Measurements from ENCODE around the gene PHLPP1. TPM values are rescaled to one million over a fixed set of nuclear protein-coding genes. Genes with fewer than 3 reads are reported as not detected.

The PHLPP1 gene
- polyA plus RNA-seq, 2 donors: 4.3 to 4.5 TPM

DNA sequence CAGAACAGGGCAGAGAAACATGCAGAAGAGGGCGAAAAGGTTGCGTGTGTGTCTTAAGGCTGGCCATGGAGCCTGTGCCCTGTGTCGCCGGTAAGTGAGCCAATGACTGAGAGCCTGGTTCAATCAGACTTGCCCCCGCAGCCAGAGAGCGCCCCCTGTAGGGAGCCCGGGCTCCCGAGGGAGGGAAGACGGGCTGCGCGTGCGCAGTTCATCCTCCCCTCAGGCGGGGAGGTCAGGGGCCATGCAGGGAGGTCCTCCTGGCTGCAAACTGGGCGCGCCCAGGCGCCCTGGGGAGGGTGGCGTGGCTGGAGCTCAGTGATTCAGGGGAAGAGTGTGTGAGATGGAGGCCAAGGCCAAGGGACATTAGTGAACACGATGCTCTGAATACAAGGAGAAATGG, 276.6 kb downstream of the PHLPP1 start:
- no peaks in the 10 kb centered on the region for H3K36me3 ChIP-seq (ENCODE audit: control insufficient read depth in 2 of 2, insufficient read depth in 2 of 2, low read length in 1 of 2)
- no peaks in the 10 kb centered on the region for H3K4me1 ChIP-seq (ENCODE audit: control insufficient read depth in 2 of 2, insufficient read depth in 2 of 2, low read length in 1 of 2)
- WGBS, 2 donors: 91 to 97% methylated on average over 18 of the region's 18 CpGs
- no peak overlapping the region for H3K4me3 ChIP-seq (ENCODE audit: low read depth in 1 of 2, low read length in 2 of 2)
- no peaks in the 10 kb centered on the region for H3K27me3 ChIP-seq (ENCODE audit: control insufficient read depth in 1 of 2, insufficient read depth in 2 of 2, low read length in 2 of 2)
- no peak overlapping the region for H3K27ac ChIP-seq (ENCODE audit: low read depth in 2 of 2, low read length in 1 of 2)
- H3K9me3 ChIP-seq (ENCODE audit: control insufficient read depth in 2 of 2, insufficient read depth in 1 of 2, low read depth in 1 of 2, low read length in 1 of 2): no peaks in the 10 kb centered on the region

DNA sequence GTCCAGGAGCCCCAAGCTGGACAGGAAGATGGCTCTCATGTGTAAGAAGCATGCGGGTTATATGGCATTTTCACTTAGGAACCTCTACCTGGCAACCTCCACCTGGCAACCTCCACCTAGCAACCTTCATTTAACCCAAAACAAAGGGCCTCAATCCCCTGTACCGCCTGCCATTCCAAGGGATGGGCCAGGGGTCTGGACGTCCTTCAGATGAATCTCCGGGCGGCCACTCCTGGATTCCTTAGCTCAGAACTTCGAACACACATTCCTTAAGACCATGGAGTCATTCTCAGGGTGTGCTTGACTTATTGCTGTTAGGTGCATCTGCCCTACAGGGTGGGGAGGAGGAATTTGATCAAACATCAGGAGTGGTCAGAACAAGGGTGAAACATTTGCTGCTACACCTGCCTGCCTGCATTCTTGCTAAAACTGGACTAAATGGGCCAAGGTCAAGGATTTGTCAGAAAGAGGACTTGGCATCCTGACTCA, 277.6 kb downstream of the PHLPP1 start:
- Histone ChIP-seq H3K4me1 (ENCODE audit: control insufficient read depth in 2 of 2, insufficient read depth in 2 of 2, low read length in 1 of 2) (no peaks in the 10 kb centered on the region), H3K36me3 (ENCODE audit: control insufficient read depth in 2 of 2, insufficient read depth in 2 of 2, low read length in 1 of 2) (no peaks in the 10 kb centered on the region), H3K9me3 (ENCODE audit: control insufficient read depth in 2 of 2, insufficient read depth in 1 of 2, low read depth in 1 of 2, low read length in 1 of 2) (no peaks in the 10 kb centered on the region), H3K27me3 (ENCODE audit: control insufficient read depth in 1 of 2, insufficient read depth in 2 of 2, low read length in 2 of 2) (no peaks in the 10 kb centered on the region), H3K4me3 (ENCODE audit: low read depth in 1 of 2, low read length in 2 of 2) (no peak overlapping the region), H3K27ac (ENCODE audit: low read depth in 2 of 2, low read length in 1 of 2) (no peak overlapping the region)
- WGBS, 2 donors: 90 to 92% methylated on average over 6 of the region's 6 CpGs

DNA sequence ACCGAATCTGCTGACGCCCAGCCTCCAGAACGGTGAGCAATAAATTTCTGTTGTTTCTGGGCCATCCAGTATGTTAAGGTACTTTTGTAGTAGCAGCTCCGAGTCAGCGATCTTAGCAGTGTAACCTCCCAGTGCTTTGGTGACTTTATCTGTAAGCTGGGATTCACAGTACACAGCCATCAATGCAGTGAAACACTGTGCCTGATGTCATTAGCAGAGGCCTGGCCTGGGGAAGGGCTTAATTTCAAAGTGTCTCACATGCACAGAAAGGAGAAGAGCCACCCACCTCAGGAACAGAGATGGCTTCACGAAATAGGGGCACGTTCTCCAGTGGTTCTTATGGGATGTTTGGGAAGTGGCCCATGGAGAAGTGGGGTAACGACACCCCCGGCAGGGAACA, 281.2 kb downstream of the PHLPP1 start:
- 81 to 83% methylated on average over 9 of the region's 9 CpGs for WGBS, 2 donors
- Histone ChIP-seq H3K9me3 (ENCODE audit: control insufficient read depth in 2 of 2, insufficient read depth in 1 of 2, low read depth in 1 of 2, low read length in 1 of 2) (no peaks in the 10 kb centered on the region), H3K4me1 (ENCODE audit: control insufficient read depth in 2 of 2, insufficient read depth in 2 of 2, low read length in 1 of 2) (no peaks in the 10 kb centered on the region), H3K27ac (ENCODE audit: low read depth in 2 of 2, low read length in 1 of 2) (no peak overlapping the region), H3K27me3 (ENCODE audit: control insufficient read depth in 1 of 2, insufficient read depth in 2 of 2, low read length in 2 of 2) (no peaks in the 10 kb centered on the region), H3K4me3 (ENCODE audit: low read depth in 1 of 2, low read length in 2 of 2) (no peak overlapping the region), H3K36me3 (ENCODE audit: control insufficient read depth in 2 of 2, insufficient read depth in 2 of 2, low read length in 1 of 2) (peaks cover 0 to 2% of the 10 kb centered on the region in 2 donors)

DNA sequence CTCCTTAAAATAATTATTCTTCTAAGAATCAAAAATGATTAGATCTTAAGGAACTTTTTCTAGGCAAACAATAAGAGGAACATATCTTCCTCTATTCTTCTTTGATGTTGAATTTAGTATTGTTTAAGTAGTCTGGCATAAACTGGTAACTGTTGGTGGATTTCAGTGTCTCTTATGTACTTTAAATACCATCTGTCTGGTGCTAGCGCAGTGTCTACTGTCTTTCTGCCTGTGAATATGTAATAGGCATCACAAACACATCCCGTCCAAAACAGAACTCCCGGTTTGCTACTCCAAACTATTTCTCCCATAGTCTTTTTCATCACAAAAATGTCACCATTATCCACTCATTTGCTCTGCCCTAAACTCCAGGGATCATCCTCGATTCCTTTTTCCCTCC, 281.7 kb downstream of the PHLPP1 start:
- 66 to 69% methylated on average over 4 of the region's 4 CpGs for WGBS, 2 donors
- Histone ChIP-seq H3K9me3 (ENCODE audit: control insufficient read depth in 2 of 2, insufficient read depth in 1 of 2, low read depth in 1 of 2, low read length in 1 of 2) (no peaks in the 10 kb centered on the region), H3K27ac (ENCODE audit: low read depth in 2 of 2, low read length in 1 of 2) (no peak overlapping the region), H3K4me1 (ENCODE audit: control insufficient read depth in 2 of 2, insufficient read depth in 2 of 2, low read length in 1 of 2) (no peaks in the 10 kb centered on the region), H3K27me3 (ENCODE audit: control insufficient read depth in 1 of 2, insufficient read depth in 2 of 2, low read length in 2 of 2) (no peaks in the 10 kb centered on the region), H3K4me3 (ENCODE audit: low read depth in 1 of 2, low read length in 2 of 2) (no peak overlapping the region), H3K36me3 (ENCODE audit: control insufficient read depth in 2 of 2, insufficient read depth in 2 of 2, low read length in 1 of 2) (peaks cover 0 to 2% of the 10 kb centered on the region in 2 donors)

DNA sequence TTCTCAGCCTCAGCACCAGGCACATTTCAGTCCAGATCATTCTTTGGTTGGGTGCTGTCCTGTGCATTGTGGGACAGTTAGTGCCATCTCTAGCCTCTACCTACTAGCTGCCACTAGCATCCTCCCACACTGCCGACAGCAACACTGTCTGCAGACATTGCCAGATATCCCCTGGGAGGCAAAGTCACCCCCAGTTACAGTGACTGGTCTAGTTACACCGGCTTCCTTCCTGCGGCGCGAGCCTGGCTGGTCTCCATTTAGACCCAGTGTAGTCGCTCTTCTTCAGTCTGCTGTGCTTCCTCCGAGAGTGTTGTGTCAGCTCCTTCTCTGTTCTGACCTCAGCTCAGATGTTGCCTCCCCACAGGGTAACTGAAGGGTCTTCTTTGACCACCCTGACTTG, 283.1 kb downstream of the PHLPP1 start:
- no peak overlapping the region for H3K27ac ChIP-seq (ENCODE audit: low read depth in 2 of 2, low read length in 1 of 2)
- H3K4me1 ChIP-seq (ENCODE audit: control insufficient read depth in 2 of 2, insufficient read depth in 2 of 2, low read length in 1 of 2): no peaks in the 10 kb centered on the region
- WGBS, 2 donors: 90 to 95% methylated on average over 7 of the region's 7 CpGs
- no peaks in the 10 kb centered on the region for H3K9me3 ChIP-seq (ENCODE audit: control insufficient read depth in 2 of 2, insufficient read depth in 1 of 2, low read depth in 1 of 2, low read length in 1 of 2)
- H3K4me3 ChIP-seq (ENCODE audit: low read depth in 1 of 2, low read length in 2 of 2): no peak overlapping the region
- no peaks in the 10 kb centered on the region for H3K27me3 ChIP-seq (ENCODE audit: control insufficient read depth in 1 of 2, insufficient read depth in 2 of 2, low read length in 2 of 2)
- H3K36me3 ChIP-seq (ENCODE audit: control insufficient read depth in 2 of 2, insufficient read depth in 2 of 2, low read length in 1 of 2): peaks cover 0 to 2% of the 10 kb centered on the region in 2 donors

DNA sequence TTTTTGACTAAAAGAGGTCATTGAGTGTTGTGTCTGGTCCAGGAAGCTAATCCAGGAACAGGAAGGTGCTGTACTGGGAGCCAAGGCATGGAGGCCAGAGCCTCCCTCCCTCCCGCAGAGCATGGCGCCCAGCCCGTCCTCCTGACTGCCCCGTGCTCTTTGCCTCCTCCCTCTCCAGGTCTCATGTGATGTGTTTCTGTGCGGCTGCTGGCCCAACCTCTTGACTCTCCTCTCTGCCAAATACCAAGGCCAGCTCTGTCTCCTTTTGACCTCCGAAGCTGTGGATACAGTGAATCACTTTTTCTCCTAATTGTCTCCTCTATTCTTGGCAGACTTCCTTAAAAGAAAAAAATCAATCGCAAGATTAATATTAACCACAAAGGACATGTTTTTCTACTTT, 284.1 kb downstream of the PHLPP1 start:
- no peaks in the 10 kb centered on the region for H3K27me3 ChIP-seq (ENCODE audit: control insufficient read depth in 1 of 2, insufficient read depth in 2 of 2, low read length in 2 of 2)
- H3K4me3 ChIP-seq (ENCODE audit: low read depth in 1 of 2, low read length in 2 of 2): no peak overlapping the region
- no peaks in the 10 kb centered on the region for H3K4me1 ChIP-seq (ENCODE audit: control insufficient read depth in 2 of 2, insufficient read depth in 2 of 2, low read length in 1 of 2)
- WGBS, 2 donors: 42 to 51% methylated on average over 7 of the region's 7 CpGs
- H3K36me3 ChIP-seq (ENCODE audit: control insufficient read depth in 2 of 2, insufficient read depth in 2 of 2, low read length in 1 of 2): peaks cover 0 to 2% of the 10 kb centered on the region in 2 donors
- no peaks in the 10 kb centered on the region for H3K9me3 ChIP-seq (ENCODE audit: control insufficient read depth in 2 of 2, insufficient read depth in 1 of 2, low read depth in 1 of 2, low read length in 1 of 2)
- H3K27ac ChIP-seq (ENCODE audit: low read depth in 2 of 2, low read length in 1 of 2): no peak overlapping the region

DNA sequence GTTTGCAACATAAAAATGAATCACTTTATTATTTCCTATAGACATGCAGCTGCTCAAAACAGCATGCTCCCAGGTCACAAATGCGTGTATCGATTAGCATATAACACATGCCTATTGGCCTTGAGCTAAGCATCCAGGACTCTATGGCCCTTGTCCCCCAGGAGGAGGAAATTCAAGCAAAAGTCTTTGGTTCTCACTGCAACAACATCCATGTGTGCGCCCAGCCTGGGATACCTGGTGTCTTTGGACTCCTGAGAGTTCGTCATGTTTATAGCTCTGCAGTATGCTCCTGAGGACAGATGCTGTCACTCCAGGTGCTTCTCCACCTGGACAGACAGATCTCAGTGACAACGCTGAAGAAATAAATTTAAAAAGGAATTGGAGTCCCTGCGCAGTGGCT, 284.6 kb downstream of the PHLPP1 start:
- H3K27ac ChIP-seq (ENCODE audit: low read depth in 2 of 2, low read length in 1 of 2): no peak overlapping the region
- no peak overlapping the region for H3K4me3 ChIP-seq (ENCODE audit: low read depth in 1 of 2, low read length in 2 of 2)
- WGBS, 2 donors: 89 to 92% methylated on average over 6 of the region's 6 CpGs

DNA sequence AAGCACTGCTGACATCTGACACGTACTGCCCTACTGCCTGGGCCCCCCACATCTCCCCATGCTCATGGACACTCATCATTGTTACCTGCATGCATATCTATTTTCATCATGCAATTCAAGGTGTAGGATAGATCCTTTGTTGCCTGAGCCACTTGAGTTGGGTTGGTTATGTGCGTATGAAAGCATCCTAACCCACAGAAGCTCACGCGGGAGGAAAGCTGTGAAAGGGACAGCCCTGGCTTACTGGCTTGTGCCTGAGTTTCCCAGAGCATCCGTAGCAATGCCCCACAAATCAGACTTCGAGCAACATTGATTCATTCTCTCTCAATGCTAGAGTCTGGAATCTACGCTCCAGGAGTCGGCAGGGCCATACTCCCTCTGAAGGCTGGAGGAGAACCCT, 285.5 kb downstream of the PHLPP1 start:
- Histone ChIP-seq H3K27ac (ENCODE audit: low read depth in 2 of 2, low read length in 1 of 2) (no peak overlapping the region), H3K9me3 (ENCODE audit: control insufficient read depth in 2 of 2, insufficient read depth in 1 of 2, low read depth in 1 of 2, low read length in 1 of 2) (no peaks in the 10 kb centered on the region)

More for the DNA sequence above, 284.6 kb downstream of the PHLPP1 start:
- H3K36me3 ChIP-seq (ENCODE audit: control insufficient read depth in 2 of 2, insufficient read depth in 2 of 2, low read length in 1 of 2): peaks cover 0 to 2% of the 10 kb centered on the region in 2 donors
- no peaks in the 10 kb centered on the region for H3K27me3 ChIP-seq (ENCODE audit: control insufficient read depth in 1 of 2, insufficient read depth in 2 of 2, low read length in 2 of 2)
- H3K9me3 ChIP-seq (ENCODE audit: control insufficient read depth in 2 of 2, insufficient read depth in 1 of 2, low read depth in 1 of 2, low read length in 1 of 2): no peaks in the 10 kb centered on the region
- H3K4me1 ChIP-seq (ENCODE audit: control insufficient read depth in 2 of 2, insufficient read depth in 2 of 2, low read length in 1 of 2): no peaks in the 10 kb centered on the region

DNA sequence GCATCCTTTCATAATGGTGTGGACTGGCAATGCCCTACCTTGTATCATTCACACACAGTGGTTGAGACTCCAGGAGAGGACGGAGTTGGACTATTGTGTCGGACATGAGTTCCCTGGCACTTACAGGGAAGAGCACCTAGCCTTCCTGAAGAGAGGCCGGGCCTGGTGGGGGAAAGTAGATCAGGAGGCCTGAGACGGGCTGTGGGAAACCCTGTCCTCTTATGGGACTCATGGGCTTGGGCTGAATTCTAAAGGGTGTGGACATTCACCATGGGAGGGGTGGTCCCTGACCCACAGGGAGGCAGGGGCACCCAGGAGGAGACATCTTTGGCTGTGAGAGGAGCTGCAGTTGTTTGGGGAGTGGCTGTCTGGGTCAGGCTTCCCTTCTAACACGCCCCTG, 286.5 kb downstream of the PHLPP1 start:
- no peak overlapping the region for H3K27ac ChIP-seq (ENCODE audit: low read depth in 2 of 2, low read length in 1 of 2)
- WGBS, 2 donors: 95 to 96% methylated on average over 5 of the region's 5 CpGs

More for the DNA sequence above, 285.5 kb downstream of the PHLPP1 start:
- no peak overlapping the region for H3K4me3 ChIP-seq (ENCODE audit: low read depth in 1 of 2, low read length in 2 of 2)
- peaks cover 0 to 2% of the 10 kb centered on the region in 2 donors for H3K36me3 ChIP-seq (ENCODE audit: control insufficient read depth in 2 of 2, insufficient read depth in 2 of 2, low read length in 1 of 2)
- H3K4me1 ChIP-seq (ENCODE audit: control insufficient read depth in 2 of 2, insufficient read depth in 2 of 2, low read length in 1 of 2): no peaks in the 10 kb centered on the region
- 84 to 91% methylated on average over 8 of the region's 8 CpGs for whole genome bisulfite sequencing, 2 donors
- H3K27me3 ChIP-seq (ENCODE audit: control insufficient read depth in 1 of 2, insufficient read depth in 2 of 2, low read length in 2 of 2): no peaks in the 10 kb centered on the region

DNA sequence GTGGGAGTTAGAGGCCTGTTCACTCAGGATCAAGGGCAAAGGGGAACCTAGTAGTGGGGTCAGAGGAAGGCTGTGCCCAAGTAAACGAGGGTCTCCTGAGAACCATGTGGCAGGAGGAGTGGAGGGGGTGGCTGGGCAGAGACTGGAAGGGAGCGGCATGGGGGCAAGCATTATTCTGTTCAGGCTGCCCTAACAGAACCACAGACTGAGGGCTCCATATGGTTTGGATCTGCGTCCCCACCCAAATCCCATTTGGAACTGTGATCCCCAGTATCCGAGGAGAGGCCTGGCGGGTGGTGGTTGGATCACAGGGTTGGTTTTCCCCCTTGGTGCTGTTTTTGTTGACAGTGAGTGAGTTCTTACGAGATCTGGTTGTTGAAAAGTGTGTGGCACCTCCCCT, 287.0 kb downstream of the PHLPP1 start:
- H3K36me3 ChIP-seq (ENCODE audit: control insufficient read depth in 2 of 2, insufficient read depth in 2 of 2, low read length in 1 of 2): peaks cover 0 to 2% of the 10 kb centered on the region in 2 donors
- 92% methylated on average over 6 of the region's 6 CpGs for WGBS, 2 donors
- H3K9me3 ChIP-seq (ENCODE audit: control insufficient read depth in 2 of 2, insufficient read depth in 1 of 2, low read depth in 1 of 2, low read length in 1 of 2): no peaks in the 10 kb centered on the region
- H3K27me3 ChIP-seq (ENCODE audit: control insufficient read depth in 1 of 2, insufficient read depth in 2 of 2, low read length in 2 of 2): no peaks in the 10 kb centered on the region
- no peak overlapping the region for H3K27ac ChIP-seq (ENCODE audit: low read depth in 2 of 2, low read length in 1 of 2)
- peaks cover 0 to 2% of the 10 kb centered on the region in 2 donors for H3K4me1 ChIP-seq (ENCODE audit: control insufficient read depth in 2 of 2, insufficient read depth in 2 of 2, low read length in 1 of 2)
- no peak overlapping the region for H3K4me3 ChIP-seq (ENCODE audit: low read depth in 1 of 2, low read length in 2 of 2)

More for the DNA sequence above, 286.5 kb downstream of the PHLPP1 start:
- Histone ChIP-seq H3K4me3 (ENCODE audit: low read depth in 1 of 2, low read length in 2 of 2) (no peak overlapping the region), H3K4me1 (ENCODE audit: control insufficient read depth in 2 of 2, insufficient read depth in 2 of 2, low read length in 1 of 2) (peaks cover 0 to 2% of the 10 kb centered on the region in 2 donors), H3K36me3 (ENCODE audit: control insufficient read depth in 2 of 2, insufficient read depth in 2 of 2, low read length in 1 of 2) (peaks cover 0 to 2% of the 10 kb centered on the region in 2 donors), H3K9me3 (ENCODE audit: control insufficient read depth in 2 of 2, insufficient read depth in 1 of 2, low read depth in 1 of 2, low read length in 1 of 2) (no peaks in the 10 kb centered on the region), H3K27me3 (ENCODE audit: control insufficient read depth in 1 of 2, insufficient read depth in 2 of 2, low read length in 2 of 2) (no peaks in the 10 kb centered on the region)

All from esophagus (tissue), 2 donors.